GM19397 (cell line): ENCODE measurements around the gene RINL.

ENCODE experiments used
- ATAC-seq: cut with Tn5 transposase; IDR thresholded peaks from one replicate; pipeline ENCODE4 v1.9.1; 2021; ENCODE audit warnings: mild to moderate bottlenecking, moderate library complexity; ENCODE audit not compliant: unreplicated experiment

Gene RINL

GRCh38 chr19:38877781-38878574 lies at the start of gene RINL:
Gene RINL (minus strand): TSS chr19:38878275. CDS start chr19:38876742, 1,533 bp downstream.
- no peak for ATAC-seq

GRCh38 chr19:38924388-38924787 lies 46.3 kb upstream of the RINL start:
- no peak for ATAC-seq

GRCh38 chr19:38922482-38922881 lies 44.4 kb upstream of the RINL start:
- no peak for ATAC-seq

- no peak for ATAC-seq
Measured at GRCh38 chr19:38921420-38922274, 43.6 kb upstream of the RINL start.

GRCh38 chr19:38920602-38921419 lies 42.7 kb upstream of the RINL start:
- no peak for ATAC-seq

GRCh38 chr19:38919837-38920601 lies 41.9 kb upstream of the RINL start:
- ATAC-seq: no peak

- no peak for ATAC-seq
Measured at GRCh38 chr19:38918526-38918925, 40.5 kb upstream of the RINL start.

- ATAC-seq: no peak
Measured at GRCh38 chr19:38917921-38918491, 39.9 kb upstream of the RINL start.

GRCh38 chr19:38917516-38917915 lies 39.4 kb upstream of the RINL start:
- ATAC-seq: no peak

GRCh38 chr19:38915329-38916321 lies 37.5 kb upstream of the RINL start:
- no peak for ATAC-seq

GRCh38 chr19:38913958-38914357 lies 35.9 kb upstream of the RINL start:
- no peak for ATAC-seq

- ATAC-seq: no peak
Measured at GRCh38 chr19:38912600-38913514, 34.8 kb upstream of the RINL start.

- no peak for ATAC-seq
Measured at GRCh38 chr19:38911388-38912001, 33.4 kb upstream of the RINL start.

GRCh38 chr19:38910488-38910887 lies 32.4 kb upstream of the RINL start:
- ATAC-seq: no peak

GRCh38 chr19:38908911-38909310 lies 30.8 kb upstream of the RINL start:
- no peak for ATAC-seq

- no peak for ATAC-seq
Measured at GRCh38 chr19:38907670-38908069, 29.6 kb upstream of the RINL start.

- no peak for ATAC-seq
Measured at GRCh38 chr19:38907227-38907626, 29.2 kb upstream of the RINL start.
